ENCODE measurements around the gene EMP2. TPM values are rescaled to one million over a fixed set of nuclear protein-coding genes. Genes with fewer than 3 reads are reported as not detected.

Gene EMP2
- total RNA-seq, 1 donor from 2014 or later: 518 TPM

DNA sequence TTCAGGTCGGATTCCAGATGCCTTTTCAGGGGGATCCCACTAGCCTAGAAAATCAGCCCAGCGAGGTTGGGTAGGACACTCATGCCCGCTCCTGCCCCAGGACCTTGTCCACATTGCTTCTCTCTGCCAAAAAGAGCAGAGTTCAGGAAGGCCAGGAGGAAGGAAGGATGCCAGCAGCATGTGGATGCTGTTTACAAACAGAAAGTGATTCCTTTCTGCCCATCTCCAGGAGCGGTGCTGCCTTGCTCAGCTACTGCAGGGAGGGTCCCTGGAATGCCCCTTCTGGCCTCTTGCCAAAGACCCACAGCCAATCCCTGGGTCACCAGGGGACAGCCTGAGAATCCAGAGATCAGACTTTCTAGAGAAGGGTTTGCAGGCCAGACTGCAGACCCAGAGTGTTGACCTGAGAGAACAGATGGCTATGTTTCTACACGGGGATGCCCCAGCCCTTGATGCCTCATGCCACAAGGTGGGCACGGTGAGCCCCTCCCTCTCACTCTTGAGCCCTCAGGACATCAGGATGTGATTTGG, 32.3 kb upstream of the EMP2 start:
- Histone ChIP-seq H3K4me3 (no peak overlapping the region), H3K27me3 (ENCODE audit: low read depth) (no peaks in the 10 kb centered on the region), H3K27ac (no peak overlapping the region), H3K36me3 (no peaks in the 10 kb centered on the region), H3K4me1 (peaks cover 33% of the 10 kb centered on the region), H3K9me3 (no peaks in the 10 kb centered on the region)
- ATAC-seq (no peak), DNase-seq (no peak)
- intact Hi-C loops (cut with DNase I): no loop called here
- TF ChIP-seq, protein P1, sequence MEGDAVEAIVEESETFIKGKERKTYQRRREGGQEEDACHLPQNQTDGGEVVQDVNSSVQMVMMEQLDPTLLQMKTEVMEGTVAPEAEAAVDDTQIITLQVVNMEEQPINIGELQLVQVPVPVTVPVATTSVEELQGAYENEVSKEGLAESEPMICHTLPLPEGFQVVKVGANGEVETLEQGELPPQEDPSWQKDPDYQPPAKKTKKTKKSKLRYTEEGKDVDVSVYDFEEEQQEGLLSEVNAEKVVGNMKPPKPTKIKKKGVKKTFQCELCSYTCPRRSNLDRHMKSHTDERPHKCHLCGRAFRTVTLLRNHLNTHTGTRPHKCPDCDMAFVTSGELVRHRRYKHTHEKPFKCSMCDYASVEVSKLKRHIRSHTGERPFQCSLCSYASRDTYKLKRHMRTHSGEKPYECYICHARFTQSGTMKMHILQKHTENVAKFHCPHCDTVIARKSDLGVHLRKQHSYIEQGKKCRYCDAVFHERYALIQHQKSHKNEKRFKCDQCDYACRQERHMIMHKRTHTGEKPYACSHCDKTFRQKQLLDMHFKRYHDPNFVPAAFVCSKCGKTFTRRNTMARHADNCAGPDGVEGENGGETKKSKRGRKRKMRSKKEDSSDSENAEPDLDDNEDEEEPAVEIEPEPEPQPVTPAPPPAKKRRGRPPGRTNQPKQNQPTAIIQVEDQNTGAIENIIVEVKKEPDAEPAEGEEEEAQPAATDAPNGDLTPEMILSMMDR (IDR thresholded peaks at IDR 0.05): no peak

DNA sequence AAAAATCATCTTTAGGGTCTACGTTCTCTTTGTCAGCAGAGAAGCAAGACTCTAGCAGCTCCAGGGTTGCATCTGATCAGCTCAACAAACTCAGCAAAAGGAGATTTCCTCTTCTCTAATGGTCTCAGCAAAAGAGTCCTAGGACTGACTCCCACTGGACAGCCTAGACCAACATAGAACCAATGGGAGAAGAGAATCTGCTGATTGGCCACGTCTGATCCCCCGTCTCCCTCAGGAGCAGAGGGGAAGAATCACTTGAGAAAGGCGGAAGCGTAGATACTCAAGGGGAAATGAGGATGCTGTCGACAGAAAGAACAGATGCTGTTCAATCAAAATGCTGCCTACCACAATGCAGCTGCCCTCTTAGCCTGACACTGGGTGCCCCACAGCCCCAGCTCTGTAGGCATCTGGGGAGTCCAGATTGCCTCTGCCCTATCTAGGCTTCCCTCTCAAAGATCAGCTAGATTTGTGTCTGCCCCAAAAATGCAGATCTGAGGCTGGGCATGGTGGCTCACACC, 31.5 kb upstream of the EMP2 start:
- intact Hi-C loops (cut with DNase I): no loop called here
- Histone ChIP-seq H3K4me3 (no peak overlapping the region), H3K27ac (no peak overlapping the region), H3K4me1 (peaks cover 24% of the 10 kb centered on the region), H3K36me3 (no peaks in the 10 kb centered on the region), H3K27me3 (ENCODE audit: low read depth) (no peaks in the 10 kb centered on the region), H3K9me3 (no peaks in the 10 kb centered on the region)
- DNase-seq (no peak), ATAC-seq (no peak)
- TF ChIP-seq, protein P1 (IDR thresholded peaks at IDR 0.05): no peak

DNA sequence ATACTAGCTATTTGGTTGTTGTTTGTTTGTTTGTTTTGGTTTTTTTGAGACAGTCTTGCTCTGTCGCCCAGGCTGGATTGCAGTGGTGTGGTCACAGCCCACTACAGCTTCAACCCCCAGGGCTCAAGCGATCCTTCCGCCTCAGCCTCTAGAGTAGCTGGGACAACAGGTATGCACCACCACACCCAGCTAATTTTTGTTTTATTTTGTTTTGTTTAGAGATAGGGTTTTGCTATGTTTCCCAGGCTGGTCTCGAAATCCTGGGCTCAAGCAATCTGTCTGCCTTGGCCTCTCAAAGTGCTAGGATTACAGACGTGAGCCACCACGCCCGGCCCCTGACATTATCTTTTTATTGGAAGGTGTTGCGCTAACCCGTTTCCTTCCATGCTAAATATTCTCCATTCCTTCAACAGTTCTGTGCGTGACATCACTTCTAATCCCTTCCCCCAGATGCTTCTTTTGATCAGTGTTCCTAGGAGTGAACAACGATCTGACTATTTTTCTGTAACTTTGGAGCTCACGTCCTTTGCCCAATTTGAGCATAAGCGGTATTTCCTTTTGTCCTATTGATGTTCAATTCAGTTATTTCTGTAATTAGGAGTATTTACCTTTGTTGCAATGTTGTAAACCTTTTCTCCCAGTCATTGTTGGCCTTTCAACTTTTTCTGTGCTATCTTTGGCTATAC, 30.2 kb upstream of the EMP2 start:
- Histone ChIP-seq H3K27me3 (ENCODE audit: low read depth) (no peaks in the 10 kb centered on the region), H3K9me3 (no peaks in the 10 kb centered on the region), H3K4me1 (peaks cover 16% of the 10 kb centered on the region), H3K36me3 (no peaks in the 10 kb centered on the region), H3K27ac (peak overlapping the region; percentile 11), H3K4me3 (no peak overlapping the region)
- TF ChIP-seq, protein P1 (IDR thresholded peaks at IDR 0.05): no peak
- ATAC-seq: no peak
- DNase-seq: no peak
- intact Hi-C loops (cut with DNase I): no loop called here

DNA sequence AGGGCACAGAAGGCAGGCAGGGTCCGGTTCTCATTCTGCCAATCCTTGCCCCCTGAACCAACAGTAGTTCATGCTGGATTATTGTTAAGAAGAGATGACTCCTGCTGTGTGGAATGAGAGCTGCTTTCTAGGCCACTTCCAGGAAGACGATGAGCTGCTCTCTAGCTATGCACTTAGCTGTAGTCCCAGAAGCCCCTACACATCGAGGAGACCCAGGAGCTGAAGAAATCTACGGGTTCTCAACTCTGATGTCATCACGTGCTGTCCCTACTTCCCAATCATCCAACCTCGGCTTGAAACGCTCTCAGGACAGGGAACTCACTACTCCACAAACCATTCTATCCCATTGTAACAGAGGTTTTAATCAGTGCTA, 29.0 kb upstream of the EMP2 start:
- Histone ChIP-seq H3K27me3 (ENCODE audit: low read depth) (no peaks in the 10 kb centered on the region), H3K4me1 (peaks cover 16% of the 10 kb centered on the region), H3K4me3 (no peak overlapping the region), H3K27ac (peak overlapping the region; percentile 47), H3K36me3 (no peaks in the 10 kb centered on the region), H3K9me3 (no peaks in the 10 kb centered on the region)
- TF ChIP-seq, protein P1 (IDR thresholded peaks at IDR 0.05): no peak
- intact Hi-C loops (cut with DNase I): no loop called here
- peak; percentile 74 to 88 for ATAC-seq
- DNase-seq: no peak

DNA sequence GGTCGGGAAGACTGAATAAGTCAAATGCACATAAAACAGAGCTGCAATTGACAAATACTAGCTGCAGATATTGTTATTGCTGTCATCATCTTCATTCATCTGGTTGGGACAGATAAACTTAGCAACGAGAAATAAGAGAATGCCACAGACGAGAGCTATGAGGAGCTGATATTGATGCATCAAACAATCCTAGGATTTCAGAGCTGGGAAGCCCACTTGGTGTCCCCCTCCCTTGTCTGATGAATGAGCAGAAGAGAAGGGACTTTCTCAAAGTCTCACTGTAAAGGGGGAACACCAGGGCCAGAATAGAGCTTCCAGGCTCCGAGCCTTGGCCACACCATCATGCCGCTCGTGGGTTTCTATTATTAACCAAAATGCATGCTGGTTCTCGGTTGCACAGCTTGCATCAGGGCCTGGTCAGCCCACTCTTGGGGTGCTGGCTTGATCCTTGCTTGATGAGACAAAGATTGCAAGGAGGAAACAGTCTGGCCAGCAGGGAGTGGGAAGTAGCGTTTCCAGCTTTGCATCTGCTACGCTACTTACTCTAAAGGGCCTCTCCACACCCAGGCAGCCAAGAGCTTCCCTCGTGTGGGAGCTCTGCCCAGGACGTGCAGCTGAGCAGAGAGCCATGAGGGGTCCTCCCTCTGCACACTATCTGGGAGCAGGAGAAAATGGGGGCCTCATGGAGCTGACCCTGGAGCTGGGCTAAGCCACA, 28.4 kb upstream of the EMP2 start:
- intact Hi-C loops (cut with DNase I): no loop called here

More for the DNA sequence above, 28.4 kb upstream of the EMP2 start:
- TF ChIP-seq, protein P1 (IDR thresholded peaks at IDR 0.05): no peak
- Histone ChIP-seq H3K9me3 (no peaks in the 10 kb centered on the region), H3K4me3 (no peak overlapping the region), H3K36me3 (no peaks in the 10 kb centered on the region), H3K4me1 (peaks cover 16% of the 10 kb centered on the region), H3K27ac (peak overlapping the region; percentile 47), H3K27me3 (ENCODE audit: low read depth) (no peaks in the 10 kb centered on the region)
- ATAC-seq (peak; percentile 77 to 83), DNase-seq (no peak)

All from lower lobe of right lung (tissue), 2 donors.